KOPT-K1 (cell line): ENCODE measurements around the gene FUT9.

Experiments
- H3K27ac ChIP-seq: fragments of 200-600 bp; sonication (generic); 2 replicates; pipeline ENCODE4 v1.5.1; 2016; ENCODE audit warnings: antibody characterized with exemption, mild to moderate bottlenecking, low read depth, low read length; ENCODE audit not compliant: poor library complexity, severe bottlenecking
- H3K36me3 ChIP-seq: fragments of 200-600 bp; sonication (generic); 2 replicates; pipeline ENCODE4 v1.5.1; 2017; ENCODE audit warnings: antibody characterized with exemption, mild to moderate bottlenecking, low read length, moderate library complexity; ENCODE audit not compliant: insufficient read depth
- H3K9me3 ChIP-seq: fragments of 200-600 bp; sonication (generic); 2 replicates; pipeline ENCODE4 v1.5.1; 2017; ENCODE audit warnings: antibody characterized with exemption, low read length, mild to moderate bottlenecking; ENCODE audit not compliant: insufficient read depth, poor library complexity, severe bottlenecking

The FUT9 gene

DNA sequence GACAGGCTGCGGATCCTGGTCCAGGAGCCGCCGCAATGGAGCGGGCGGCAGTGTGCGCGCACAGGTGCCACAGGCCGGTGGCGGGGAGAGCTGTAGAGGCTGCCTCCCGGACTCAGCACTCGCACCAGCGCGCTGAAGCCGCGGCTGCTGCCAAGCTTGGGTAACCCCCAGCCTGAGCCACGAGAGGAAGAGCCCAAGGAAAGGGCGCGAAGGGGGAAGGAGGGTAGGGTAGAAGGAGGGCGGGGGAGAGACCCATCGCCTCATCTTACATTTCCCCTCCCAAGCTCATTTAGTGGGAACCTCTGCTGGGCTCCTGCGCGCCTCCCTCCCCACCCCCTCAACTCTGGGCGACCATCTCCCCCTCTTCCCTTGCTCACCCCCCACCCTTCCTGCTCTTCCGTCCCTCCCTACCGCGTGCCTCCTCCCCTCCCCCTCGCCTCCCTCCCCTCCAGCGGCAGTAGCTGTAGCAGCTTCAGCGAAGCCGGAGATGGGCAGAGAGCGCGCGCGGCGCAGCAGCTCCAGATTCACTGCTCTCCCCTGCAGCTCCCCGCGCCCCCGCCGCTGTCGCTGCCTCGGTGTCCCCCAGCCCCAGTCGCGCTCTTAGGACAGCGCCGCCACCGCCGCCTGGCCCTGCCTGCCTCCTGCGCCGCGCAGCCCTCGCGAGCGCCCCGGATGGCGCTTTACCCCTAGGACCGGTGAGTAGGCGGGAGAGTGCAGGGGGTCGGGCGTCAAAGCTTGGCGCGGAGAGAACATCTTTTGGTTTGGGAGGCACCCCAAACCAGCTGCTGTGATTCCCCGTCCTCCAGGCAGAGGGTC, at the start of gene FUT9:
FUT9 (plus strand) TSS at position 457 of the 816 bp plus-strand sequence. CDS start 187,182 bp downstream, outside the sequence.
- H3K9me3 ChIP-seq, result no peaks in the 10 kb centered on the region
- no peak within 1 kb of the TSS for H3K27ac ChIP-seq
- no peaks in the 10 kb centered on the region for H3K36me3 ChIP-seq

DNA sequence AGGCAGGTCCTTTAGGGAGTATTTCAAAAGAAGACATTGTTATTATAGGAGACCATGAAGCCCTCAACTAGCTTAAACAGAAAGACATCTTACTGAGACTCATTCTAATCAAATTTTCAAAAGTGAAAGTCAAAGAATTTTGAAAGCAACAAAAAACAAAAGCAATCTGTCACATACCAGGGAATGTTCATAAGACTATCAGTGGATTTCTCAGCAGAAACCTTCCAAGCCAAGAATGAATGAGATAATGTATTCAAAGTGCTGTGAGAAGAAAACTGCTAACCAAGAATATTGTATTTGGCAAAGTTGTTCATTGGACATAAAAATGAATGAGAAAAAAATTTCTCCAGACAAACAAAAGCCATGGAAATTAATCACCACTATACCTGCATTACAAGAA, 48.2 kb upstream of the FUT9 start:
- Histone ChIP-seq H3K36me3 (no peaks in the 10 kb centered on the region), H3K9me3 (no peaks in the 10 kb centered on the region)

DNA sequence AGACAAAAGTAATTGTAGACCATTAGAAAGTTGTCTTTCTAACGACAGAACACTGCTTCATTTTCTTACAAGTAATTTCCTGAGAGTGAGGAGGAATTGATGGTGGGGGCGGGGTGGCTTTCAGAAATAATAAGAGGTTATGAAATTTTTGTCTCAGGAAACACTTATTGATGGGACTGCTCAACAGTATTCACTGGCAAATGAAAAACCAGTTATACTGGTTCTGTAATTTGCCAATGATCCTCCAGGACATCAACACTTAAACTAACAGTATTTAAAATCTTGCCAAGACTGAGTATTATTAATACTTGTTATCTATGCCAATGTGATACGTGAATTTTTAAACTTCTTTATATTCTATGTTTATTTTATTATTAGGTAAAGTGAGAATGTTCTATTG, 41.8 kb upstream of the FUT9 start:
- H3K27ac ChIP-seq, result no peak overlapping the region
- no peaks in the 10 kb centered on the region for H3K36me3 ChIP-seq
- H3K9me3 ChIP-seq, result no peaks in the 10 kb centered on the region

More for the DNA sequence above, 48.2 kb upstream of the FUT9 start:
- no peak overlapping the region for H3K27ac ChIP-seq

DNA sequence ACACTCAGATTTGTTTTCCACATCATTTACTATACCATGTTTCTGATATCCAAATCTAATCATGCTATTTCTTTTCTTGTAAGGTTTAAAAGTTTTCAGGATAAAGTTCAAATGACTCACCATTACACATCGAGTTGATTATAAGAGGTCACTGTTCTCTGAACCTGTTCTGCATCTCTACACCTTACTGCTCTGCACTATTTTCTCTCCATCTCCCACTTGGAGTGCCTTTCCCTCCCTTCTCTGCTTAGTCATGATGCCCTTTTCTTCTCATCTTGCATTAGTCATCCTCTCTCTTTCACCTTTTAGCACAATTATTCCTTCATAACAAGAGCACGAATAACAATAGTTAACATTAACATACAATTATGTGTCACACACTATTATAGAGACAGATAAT, 37.5 kb upstream of the FUT9 start:
- Histone ChIP-seq H3K9me3 (no peaks in the 10 kb centered on the region), H3K27ac (no peak overlapping the region), H3K36me3 (no peaks in the 10 kb centered on the region)

DNA sequence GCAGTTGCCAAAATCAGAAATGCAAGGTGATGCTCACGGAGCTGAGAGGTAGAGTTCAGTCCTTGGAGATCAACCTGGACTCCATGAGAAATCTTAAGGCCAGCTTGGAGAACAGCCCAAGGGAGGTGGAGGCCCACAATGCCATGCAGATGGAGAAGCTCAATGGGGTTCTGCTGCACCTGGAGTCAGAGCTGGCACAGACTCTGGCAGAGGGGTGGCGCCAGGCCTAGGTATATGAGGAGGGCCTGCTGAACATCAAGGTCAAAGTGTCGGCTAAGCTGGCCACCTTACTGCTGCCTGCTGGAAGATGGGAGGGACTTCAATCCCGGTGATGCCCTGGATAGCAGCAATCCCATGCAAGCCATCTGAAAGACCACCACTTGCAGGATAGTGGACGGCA, 23.9 kb upstream of the FUT9 start:
- Histone ChIP-seq H3K9me3 (peaks cover 7% of the 10 kb centered on the region), H3K36me3 (no peaks in the 10 kb centered on the region), H3K27ac (no peak overlapping the region)

DNA sequence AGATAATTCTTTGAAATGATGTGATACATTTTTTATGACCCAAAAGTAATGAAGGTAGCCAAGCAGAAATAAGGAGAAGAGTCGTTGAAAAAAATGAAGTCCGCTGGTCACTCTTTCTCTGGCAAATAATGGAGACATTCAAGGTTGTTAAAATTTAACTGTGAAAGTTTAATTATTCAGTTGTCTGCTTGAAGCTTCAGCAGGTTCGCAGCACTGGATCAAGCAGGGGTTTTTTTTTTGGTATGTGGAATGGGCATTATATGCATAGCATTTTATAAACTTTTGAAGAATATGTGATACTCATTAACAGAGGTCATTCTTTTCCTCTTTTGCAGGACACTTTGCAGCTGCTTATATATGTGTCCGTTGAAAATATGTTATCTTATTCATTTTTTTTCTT, 21.6 kb upstream of the FUT9 start:
- H3K27ac ChIP-seq, result no peak overlapping the region
- peaks cover 7% of the 10 kb centered on the region for H3K9me3 ChIP-seq
- no peaks in the 10 kb centered on the region for H3K36me3 ChIP-seq

DNA sequence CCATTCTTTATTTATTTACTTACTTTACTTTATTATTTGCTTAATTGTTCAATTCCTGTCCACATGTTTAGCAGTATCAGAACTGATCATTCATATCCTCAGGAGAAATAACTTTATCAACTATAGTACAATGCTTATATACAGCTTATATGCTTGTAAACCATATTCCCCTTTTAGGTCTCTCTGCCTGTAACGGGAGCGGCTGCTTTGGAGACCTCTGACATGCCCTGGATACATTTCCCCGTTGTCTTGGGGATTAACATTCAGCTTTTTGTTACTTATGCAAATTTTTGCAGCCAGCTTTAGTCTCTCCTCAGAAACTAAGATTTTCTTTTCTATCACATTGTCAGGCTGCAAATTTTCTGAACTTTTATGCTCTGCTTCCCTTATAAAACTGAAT, 17.6 kb upstream of the FUT9 start:
- no peaks in the 10 kb centered on the region for H3K36me3 ChIP-seq
- H3K9me3 ChIP-seq, result no peaks in the 10 kb centered on the region
- H3K27ac ChIP-seq, result no peak overlapping the region

DNA sequence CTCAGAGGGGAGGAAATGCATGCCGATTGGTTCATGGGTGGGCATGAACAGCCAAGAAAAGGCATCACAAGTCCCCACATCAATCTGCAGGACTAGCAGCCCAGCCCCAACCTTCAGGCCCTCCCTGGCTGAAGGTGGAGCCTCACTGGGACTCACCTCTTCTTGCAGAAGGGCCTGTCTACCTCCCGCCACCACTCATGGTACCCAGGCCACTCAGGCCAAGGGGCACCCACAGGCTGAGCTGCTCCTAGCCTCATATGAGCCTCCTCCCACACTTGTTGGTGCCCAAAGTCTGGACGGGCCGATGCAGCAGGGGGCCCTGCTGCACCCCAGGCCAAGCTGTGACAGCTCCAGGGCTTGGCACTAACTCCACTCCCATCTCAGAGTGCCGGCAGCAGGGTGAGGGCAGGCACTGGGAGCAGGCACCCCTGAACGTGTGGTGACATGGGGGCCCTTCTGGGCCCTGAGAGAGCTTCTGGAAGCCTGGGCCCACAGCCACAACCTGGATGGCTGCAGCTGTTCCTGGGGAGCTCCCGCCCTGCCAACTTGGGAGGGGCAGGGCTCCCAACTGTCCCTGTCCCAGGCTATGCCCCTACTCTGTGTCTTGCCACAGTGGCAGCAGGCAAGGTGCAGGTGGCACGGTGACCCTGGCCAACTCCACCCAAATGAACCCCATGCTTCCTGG, 13.7 kb upstream of the FUT9 start:
- Histone ChIP-seq H3K36me3 (no peaks in the 10 kb centered on the region), H3K27ac (no peak overlapping the region), H3K9me3 (no peaks in the 10 kb centered on the region)

DNA sequence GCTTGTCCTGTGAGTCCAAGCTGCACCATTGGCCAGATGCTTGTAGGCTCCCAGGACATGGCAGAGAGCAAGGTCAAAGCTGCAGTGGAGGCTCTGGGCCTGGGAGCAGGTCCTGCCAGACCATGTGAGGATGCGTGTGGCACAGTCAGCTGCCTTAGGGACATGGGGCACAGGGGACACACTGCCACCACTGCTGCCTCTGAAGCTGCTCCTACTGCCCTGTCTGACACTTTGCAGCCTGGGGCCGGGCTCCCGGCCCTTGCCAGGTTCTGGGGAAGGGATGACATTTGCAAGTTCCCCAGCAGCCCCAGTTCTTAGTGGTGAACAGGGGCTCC, 13.2 kb upstream of the FUT9 start:
- H3K36me3 ChIP-seq, result no peaks in the 10 kb centered on the region
- H3K9me3 ChIP-seq, result no peaks in the 10 kb centered on the region
- H3K27ac ChIP-seq, result no peak overlapping the region

DNA sequence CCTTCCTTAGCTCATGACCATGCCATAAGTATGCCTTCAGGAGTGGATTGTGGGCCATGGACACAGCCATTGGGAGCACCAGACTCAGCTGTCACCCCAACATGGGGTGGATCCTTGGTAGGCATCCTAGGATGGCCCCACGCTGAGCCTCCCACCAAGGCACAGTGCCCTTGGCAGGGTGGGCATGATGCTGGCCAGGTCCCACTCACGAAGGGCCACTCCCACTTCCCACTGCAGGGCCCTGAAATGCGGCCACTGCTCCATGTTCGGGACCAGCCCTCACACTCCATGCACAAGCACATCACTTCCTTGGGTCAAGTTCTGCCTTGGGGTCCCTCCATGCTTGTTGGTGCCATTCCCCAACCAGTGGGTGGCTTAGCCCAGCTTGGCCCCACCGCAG, 12.9 kb upstream of the FUT9 start:
- H3K27ac ChIP-seq, result no peak overlapping the region
- H3K9me3 ChIP-seq, result no peaks in the 10 kb centered on the region
- H3K36me3 ChIP-seq, result no peaks in the 10 kb centered on the region

DNA sequence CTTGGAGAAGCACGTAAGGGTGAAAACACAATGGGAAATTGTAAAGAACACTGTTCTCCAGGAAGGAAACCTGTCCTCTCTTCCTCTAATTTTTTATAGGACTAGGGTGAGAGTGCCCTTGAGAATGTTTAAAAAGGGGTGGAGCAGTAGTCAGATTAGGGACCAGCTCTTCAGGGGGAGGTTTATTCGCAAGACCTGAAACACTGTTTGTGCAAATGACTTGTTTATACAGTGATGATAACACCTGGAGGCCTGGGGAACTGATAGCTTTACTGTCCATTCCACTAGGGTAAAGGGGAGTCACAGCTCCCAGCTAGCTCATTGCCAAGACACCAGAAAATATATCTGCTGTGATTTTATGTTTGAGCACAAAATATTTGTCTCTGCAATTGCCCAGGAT, 8.1 kb upstream of the FUT9 start:
- Histone ChIP-seq H3K27ac (no peak overlapping the region), H3K36me3 (no peaks in the 10 kb centered on the region), H3K9me3 (no peaks in the 10 kb centered on the region)

DNA sequence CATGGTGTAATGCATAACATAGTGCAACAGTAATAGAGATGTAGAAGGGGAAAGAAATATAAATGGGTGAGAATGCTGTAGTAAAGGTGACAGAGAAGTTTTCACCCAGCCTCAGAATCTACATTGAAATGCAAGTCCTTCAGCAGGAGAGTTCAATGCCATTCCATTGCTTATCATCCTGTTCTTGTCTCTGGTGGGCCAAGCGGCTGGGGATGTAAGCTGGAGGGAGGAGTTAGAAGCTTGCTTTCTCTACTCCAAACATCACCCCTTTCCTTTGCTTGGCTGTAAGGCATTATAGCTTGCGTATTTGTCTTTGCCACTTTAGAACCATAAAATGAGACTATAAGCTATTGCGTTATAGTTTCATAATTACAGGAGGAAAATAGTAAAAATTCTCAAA, 2.2 kb upstream of the FUT9 start:
- no peaks in the 10 kb centered on the region for H3K9me3 ChIP-seq
- H3K36me3 ChIP-seq, result no peaks in the 10 kb centered on the region
- H3K27ac ChIP-seq, result no peak overlapping the region

DNA sequence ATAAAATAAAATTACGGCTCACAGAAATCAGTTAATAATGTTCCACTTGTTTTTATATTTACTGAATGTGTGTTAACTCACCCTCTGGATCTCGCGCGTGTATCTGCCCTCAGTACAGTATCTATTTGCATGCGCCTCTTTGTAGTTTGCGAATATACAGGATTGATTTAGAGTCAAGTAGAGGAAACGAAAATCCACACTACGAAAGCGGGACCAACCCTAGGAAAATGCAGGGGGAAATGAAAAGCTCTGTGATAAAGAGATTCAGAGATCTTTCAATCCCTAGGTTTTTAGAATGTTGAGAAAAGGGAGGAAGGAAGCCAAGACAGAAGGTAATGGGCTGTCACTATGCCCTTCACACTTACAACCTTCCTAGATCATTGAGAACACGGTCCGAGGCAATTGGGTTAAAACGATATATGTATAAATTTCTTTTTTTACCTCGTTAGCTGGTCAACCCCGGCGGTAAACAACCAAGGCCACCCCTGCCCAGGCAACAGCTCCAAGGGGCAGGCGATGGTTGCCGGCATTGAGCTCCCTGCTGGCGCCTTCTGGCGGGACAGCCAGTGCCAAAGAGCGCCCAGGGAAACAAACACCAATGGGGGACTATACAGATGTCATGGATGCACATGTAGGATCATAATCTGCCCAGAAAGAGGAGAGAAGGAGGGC, 792 bp upstream of the FUT9 start:
- no peak overlapping the region for H3K27ac ChIP-seq
- no peaks in the 10 kb centered on the region for H3K36me3 ChIP-seq
- no peaks in the 10 kb centered on the region for H3K9me3 ChIP-seq

DNA sequence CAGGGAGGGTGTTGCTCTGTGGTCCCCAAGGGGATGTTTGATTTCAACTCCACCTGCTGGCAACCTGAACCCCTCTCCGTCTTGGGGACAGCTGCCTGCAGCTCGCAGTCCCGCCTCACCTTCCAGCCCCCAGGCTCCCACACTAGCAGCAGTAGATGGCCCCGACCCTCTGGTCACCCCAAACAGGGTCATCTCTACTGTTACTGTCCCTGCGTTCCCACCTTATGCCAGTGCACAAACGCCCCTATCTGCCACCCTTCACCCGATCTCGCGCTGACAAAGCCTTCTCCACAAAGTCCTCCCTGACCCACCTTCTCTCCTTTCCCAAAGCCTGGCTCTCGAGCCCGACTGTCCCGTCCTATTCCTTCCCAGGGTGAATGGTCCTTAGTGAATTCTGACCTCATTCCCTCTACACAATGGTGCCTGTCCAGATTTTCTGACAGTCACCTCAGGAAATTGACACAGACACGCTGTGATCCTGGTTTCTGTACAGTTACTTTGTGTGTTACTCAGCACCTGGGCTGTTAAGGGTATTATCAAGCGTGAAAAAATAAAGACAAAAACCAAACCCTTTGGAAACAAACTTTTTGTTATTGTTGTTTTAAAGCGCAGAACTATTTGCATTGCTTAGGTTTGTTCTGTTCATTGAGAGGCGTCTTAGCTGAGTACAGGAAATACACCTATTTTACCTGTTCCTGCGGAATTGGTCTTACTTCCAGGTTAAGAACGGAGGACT, 728 bp downstream of the FUT9 start:
- Histone ChIP-seq H3K9me3 (no peaks in the 10 kb centered on the region), H3K27ac (no peak overlapping the region), H3K36me3 (no peaks in the 10 kb centered on the region)

DNA sequence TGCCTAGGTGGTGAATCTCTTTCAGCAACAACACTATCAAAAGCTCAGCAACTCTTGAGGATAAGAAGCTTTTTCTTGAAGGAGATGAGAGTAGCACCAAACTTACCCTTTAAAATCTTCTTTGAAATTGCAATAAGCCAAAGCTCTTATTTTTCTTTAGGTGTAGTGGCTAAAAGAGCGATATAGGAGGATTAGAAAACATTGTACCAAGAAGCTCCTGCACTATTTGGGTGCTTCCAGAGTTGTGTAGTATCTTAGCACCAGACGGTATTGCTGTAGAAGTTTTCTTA, 1.2 kb downstream of the FUT9 start:
- H3K27ac ChIP-seq, result no peak overlapping the region
- H3K36me3 ChIP-seq, result no peaks in the 10 kb centered on the region
- no peaks in the 10 kb centered on the region for H3K9me3 ChIP-seq
